ENCODE data around the gene CLEC7A. TPM values are rescaled to one million over a fixed set of nuclear protein-coding genes. Genes with fewer than 3 reads are reported as not detected.

CLEC7A gene
- 32.4 TPM for total RNA-seq

DNA sequence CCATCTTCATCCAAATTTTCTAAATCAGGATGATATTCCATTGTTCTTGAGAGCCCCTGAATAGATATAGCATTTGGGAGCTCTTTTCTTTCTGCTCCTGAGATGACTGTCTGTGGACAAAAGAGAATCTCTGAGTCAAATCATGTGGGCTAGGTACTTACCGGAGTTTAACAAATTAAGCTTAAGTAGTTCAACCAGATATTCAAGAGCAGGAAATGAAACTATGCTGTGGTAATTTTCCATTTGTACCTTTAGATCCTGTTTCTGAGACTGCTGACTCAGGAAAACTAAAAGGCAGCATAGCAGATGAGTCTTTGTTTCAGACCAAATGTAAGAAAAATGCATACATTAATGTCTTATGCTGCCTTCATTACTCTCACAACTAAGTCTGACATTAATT, at the start of gene CLEC7A:
CLEC7A (minus strand) TSS at position 158 of the 400 bp plus-strand sequence; CDS start at position 41, 117 bp downstream.
- intact Hi-C loops (cut with DNase I), result no loop called here
- ATAC-seq, result peak; percentile 44
- no peak for DNase-seq (ENCODE audit: low spot score)

- DNase-seq (ENCODE audit: low spot score), result no peak
- intact Hi-C loops (cut with DNase I), result no loop called here
- ATAC-seq, result no peak
These were observed 49.8 kb upstream of the CLEC7A start for GRCh38 chr12:10179776-10180181.

DNA sequence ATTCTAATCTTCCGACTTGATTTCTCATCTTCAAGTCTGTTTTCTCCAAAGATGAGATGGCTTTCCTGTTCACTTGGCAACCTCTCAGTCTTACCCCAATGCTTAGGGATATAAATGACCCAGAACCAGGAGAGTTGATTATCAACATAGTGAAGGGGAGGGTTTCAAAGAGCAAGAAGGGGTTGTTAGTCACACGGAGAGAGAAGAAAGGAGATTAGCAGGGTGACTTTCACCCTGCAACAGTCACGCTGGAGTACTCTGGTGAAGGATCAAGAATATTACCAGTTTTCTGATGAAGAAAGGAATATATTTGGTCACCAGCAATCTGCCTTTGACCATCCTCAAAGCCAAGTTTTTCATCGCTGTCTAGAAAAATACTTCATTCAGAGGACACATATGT, 48.8 kb upstream of the CLEC7A start, which contains the start of gene TMEM52B:
TMEM52B (plus strand) TSS at position 212 of the 400 bp plus-strand sequence. CDS start 543 bp downstream, outside the sequence.
- DNase-seq (ENCODE audit: low spot score), result no peak
- intact Hi-C loops (cut with DNase I), result no loop called here
- ATAC-seq, result no peak

DNA sequence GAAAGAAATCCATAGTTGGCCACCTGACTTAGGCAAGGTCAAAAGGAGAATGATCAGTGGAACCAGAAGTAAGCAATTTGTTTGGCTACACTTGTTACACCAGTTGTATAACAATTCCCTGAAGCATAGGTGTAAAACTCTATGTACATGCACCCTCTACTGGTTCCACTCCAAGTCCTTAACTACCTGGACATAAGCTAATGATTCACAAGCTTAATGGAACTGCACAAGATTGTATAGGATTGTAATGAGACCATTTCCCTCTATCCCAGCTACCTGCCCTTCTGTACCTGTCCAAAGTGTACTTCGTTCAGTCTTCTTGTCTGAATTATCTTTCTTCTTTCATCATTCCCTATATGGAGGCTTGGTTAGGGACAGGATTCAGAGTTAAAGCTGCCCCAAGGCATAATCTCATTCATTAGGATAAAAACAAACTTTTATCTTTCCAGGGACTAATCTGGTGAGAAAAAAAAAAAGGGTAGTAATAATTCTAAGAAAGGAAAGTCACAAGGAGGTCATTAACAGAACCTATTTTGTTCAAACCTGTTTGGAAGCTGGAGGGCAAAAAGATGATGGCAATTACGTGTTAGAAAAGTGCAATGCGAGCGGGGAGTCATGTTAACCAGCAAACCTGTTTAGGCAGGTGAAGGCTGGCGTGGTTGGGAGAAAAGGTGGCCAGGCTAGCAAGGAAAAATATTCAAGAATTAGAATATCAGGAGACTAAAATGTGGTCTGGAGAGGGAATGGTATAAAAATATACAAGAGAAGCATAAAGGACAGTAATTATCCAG, 46.0 kb upstream of the CLEC7A start:
- intact Hi-C loops (cut with DNase I), result no loop called here
- ATAC-seq (no peak), DNase-seq (ENCODE audit: low spot score) (no peak)

DNA sequence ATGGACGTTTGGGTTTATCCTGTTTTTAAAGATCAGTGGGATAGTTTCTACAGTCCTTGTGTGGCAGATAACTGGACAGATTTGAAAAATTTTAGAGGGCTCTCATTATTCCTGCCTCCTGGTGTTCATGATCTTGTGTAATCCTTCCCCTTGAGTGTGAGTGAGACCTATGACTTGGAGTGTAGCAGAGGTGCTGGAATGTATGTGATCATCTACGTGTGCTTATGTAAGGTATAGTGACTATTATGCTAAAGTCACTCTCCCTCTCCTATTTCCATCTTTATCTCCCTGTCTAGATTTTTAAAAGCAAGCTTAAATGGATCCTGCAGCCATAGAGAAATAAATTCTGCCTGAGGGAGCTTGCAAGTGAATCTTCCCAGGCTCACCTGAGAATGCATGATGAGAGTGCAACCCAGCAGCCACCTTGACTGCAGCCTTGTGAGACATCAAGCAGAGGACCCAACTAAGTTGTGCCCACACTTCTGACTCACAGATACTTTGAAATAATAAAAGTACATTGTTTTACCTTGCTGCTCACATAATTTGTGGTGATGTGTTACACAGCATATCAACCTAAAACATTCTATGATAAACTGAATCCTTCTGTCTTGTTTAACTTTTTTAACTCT, 45.1 kb upstream of the CLEC7A start:
- intact Hi-C loops (cut with DNase I), result no loop called here
- DNase-seq (ENCODE audit: low spot score) (no peak), ATAC-seq (no peak)

DNA sequence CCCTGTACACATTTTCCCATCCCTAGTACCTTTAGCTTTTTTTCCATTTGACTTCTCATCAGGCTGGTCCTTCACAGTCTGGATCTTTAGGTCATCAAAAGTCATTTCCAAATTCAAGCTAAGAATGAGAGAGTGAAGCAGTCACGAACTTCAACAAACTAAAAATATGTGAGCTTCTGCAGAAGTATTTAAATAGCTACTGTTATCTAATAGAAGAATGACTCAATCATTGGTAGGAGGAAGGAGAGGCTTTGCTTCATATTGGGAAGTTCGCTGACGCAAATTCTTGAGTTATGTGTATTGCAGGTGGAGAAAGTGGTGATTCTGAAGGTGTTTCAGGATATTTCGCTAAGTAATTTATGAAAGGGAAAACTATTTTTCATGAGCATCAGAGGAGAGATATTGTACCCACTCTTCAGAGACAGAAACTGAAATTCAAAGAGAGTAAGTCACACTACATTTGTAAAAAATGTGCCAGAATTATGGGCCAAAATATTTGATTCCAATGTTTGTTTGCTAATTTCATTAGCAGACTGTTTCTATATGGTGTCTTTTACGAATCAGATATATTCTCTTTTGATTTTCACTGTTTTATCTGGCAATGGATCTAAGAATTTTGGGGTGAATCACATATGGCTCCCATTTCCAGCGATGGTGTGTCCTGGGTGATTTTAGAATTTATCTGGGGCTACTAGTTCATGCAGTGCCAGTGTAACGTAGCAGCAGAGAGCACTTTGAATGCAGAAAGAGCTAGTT, 42.2 kb upstream of the CLEC7A start, which contains the start of gene OLR1:
OLR1 (minus strand) TSS at position 160 of the 756 bp plus-strand sequence; CDS start at position 105, 55 bp downstream.
- ATAC-seq (no peak), DNase-seq (ENCODE audit: low spot score) (no peak)
- intact Hi-C loops (cut with DNase I), result no loop called here

GRCh38 chr12:10170216-10170615, 40.2 kb upstream of the CLEC7A start:
- intact Hi-C loops (cut with DNase I), result no loop called here
- ATAC-seq, result no peak
- DNase-seq (ENCODE audit: low spot score), result no peak

- ATAC-seq (no peak), DNase-seq (ENCODE audit: low spot score) (no peak)
- intact Hi-C loops (cut with DNase I), result no loop called here
These were observed 39.1 kb upstream of the CLEC7A start for GRCh38 chr12:10169104-10169503.

DNA sequence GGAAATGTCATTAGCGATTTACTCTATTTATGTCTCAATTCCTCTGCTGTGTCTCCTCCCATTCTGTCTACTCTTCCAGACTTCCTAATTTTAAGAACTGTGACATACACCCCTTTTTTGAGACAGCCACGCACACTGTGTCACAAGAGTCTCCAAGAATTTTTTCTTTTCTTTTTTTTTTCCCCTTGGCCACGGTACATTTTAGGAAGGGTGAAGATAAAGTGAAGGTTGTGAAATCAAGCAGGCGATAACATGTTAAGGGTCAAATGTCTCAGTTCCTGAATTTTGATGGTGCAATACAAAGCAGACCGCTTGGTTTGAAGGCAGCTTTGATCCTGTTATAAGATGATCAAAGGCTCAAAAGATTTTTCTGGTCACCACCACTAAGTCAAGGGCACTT, 37.6 kb upstream of the CLEC7A start:
- ATAC-seq (peak; percentile 89), DNase-seq (ENCODE audit: low spot score) (no peak)
- intact Hi-C loops (cut with DNase I), result no loop called here

- DNase-seq (ENCODE audit: low spot score) (no peak), ATAC-seq (no peak)
- intact Hi-C loops (cut with DNase I), result no loop called here
These were observed 35.4 kb upstream of the CLEC7A start for GRCh38 chr12:10165421-10165820.

GRCh38 chr12:10163084-10163483, 33.1 kb upstream of the CLEC7A start:
- intact Hi-C loops (cut with DNase I), result no loop called here
- ATAC-seq (no peak), DNase-seq (ENCODE audit: low spot score) (no peak)

GRCh38 chr12:10160617-10161385, 30.8 kb upstream of the CLEC7A start:
- ATAC-seq (no peak), DNase-seq (ENCODE audit: low spot score) (no peak)
- intact Hi-C loops (cut with DNase I), result no loop called here

DNA sequence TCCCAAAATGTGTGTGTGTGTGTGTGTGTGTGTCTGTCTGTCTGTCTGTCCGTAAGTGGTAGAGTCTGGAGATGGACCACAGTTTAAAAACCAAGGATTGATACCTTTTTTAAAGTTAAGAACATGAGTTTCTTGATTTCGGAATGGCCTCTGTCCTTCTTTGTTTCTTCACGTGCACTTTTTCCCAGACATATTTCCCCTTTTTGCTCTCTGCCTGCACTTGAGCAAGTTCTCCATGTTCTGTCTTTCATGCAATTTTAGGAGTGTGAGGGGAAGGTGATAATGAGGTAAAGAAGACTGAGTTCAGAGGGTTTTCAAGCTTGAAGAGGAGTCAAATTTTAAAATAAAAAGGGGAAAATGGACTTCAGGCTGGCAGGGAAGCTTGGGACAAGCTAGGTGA, 29.3 kb upstream of the CLEC7A start:
- ATAC-seq (no peak), DNase-seq (ENCODE audit: low spot score) (no peak)
- intact Hi-C loops (cut with DNase I), result no loop called here

- no peak for ATAC-seq
- intact Hi-C loops (cut with DNase I), result no loop called here
- no peak for DNase-seq (ENCODE audit: low spot score)
These were observed 28.4 kb upstream of the CLEC7A start for GRCh38 chr12:10158406-10158805.

GRCh38 chr12:10155966-10156365, 26.0 kb upstream of the CLEC7A start:
- intact Hi-C loops (cut with DNase I), result no loop called here
- DNase-seq (ENCODE audit: low spot score) (no peak), ATAC-seq (no peak)

- DNase-seq (ENCODE audit: low spot score) (no peak), ATAC-seq (peak; percentile 41)
- intact Hi-C loops (cut with DNase I), result no loop called here
These were observed 24.1 kb upstream of the CLEC7A start for GRCh38 chr12:10154145-10154496.

GRCh38 chr12:10153271-10154144, 23.5 kb upstream of the CLEC7A start:
- DNase-seq (ENCODE audit: low spot score), result peak; percentile 80
- ATAC-seq, result peak; percentile 96
- intact Hi-C loops (cut with DNase I), result no loop called here

DNA sequence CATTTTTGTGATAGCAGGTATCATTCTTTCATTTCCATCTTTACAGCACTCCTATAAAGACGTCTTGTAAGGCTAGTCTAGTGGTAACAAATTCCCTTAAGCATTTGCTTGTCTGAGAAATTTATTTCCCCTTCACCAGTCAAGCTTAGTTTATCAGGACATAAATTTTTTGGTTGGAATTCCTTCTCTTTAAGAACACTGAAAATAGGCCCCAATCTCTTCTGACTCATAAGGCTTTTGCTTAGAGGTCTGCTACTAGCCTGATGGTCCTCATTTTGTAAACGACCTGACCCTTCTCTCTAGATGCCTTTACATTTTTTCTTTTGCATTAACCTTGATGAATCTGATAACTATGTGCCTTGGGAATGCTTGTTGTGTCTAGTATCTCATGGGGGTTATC, 21.6 kb upstream of the CLEC7A start:
- DNase-seq (ENCODE audit: low spot score) (no peak), ATAC-seq (no peak)
- intact Hi-C loops (cut with DNase I), result no loop called here

Data from sciatic nerve (tissue), 2 donors.